ENCODE data around the gene MRPS6. TPM values are rescaled to one million over a fixed set of nuclear protein-coding genes. Genes with fewer than 3 reads are reported as not detected.

Gene MRPS6
- total RNA-seq, 1 experiment from 2014 or later = 32.6 TPM

- H3K27me3 ChIP-seq = no peaks in the 10 kb centered on the region
- no peak overlapping the region for H3K27ac ChIP-seq
- H3K36me3 ChIP-seq = no peaks in the 10 kb centered on the region; the same call in none of the 2 replicates
- H3K9me3 ChIP-seq (replicated peaks) = no peaks in the 10 kb centered on the region
- H3K4me3 ChIP-seq = no peak overlapping the region
- peaks cover 12% of the 10 kb centered on the region for H3K4me1 ChIP-seq
- DNase-seq = no peak
Measured at GRCh38 chr21:34077888-34078287, 4.5 kb downstream of the MRPS6 start.

- H3K4me3 ChIP-seq = no peak overlapping the region
- DNase-seq = no peak
- no peaks in the 10 kb centered on the region; the same call in none of the 2 replicates for H3K36me3 ChIP-seq
- H3K27me3 ChIP-seq = no peaks in the 10 kb centered on the region
- no peak overlapping the region for H3K27ac ChIP-seq
- no peaks in the 10 kb centered on the region for H3K9me3 ChIP-seq (replicated peaks)
- peaks cover 12% of the 10 kb centered on the region for H3K4me1 ChIP-seq
Measured at GRCh38 chr21:34078915-34079314, 5.5 kb downstream of the MRPS6 start.

- no peak for DNase-seq
- no peaks in the 10 kb centered on the region; the same call in 1 of the 2 replicates for H3K36me3 ChIP-seq
- H3K27ac ChIP-seq = no peak overlapping the region
- no peaks in the 10 kb centered on the region for H3K27me3 ChIP-seq
- no peaks in the 10 kb centered on the region; the same call in 1 of the 2 replicates for H3K4me1 ChIP-seq
- H3K9me3 ChIP-seq (replicated peaks) = no peaks in the 10 kb centered on the region
- H3K4me3 ChIP-seq = no peak overlapping the region
Measured at GRCh38 chr21:34080710-34081109, 7.3 kb downstream of the MRPS6 start.

- Histone ChIP-seq H3K27ac (no peak overlapping the region), H3K36me3 (no peaks in the 10 kb centered on the region; the same call in 1 of the 2 replicates), H3K27me3 (no peaks in the 10 kb centered on the region), H3K4me3 (no peak overlapping the region), H3K4me1 (no peaks in the 10 kb centered on the region), H3K9me3 (replicated peaks) (no peaks in the 10 kb centered on the region)
- no peak for DNase-seq
Measured at GRCh38 chr21:34082769-34083168, 9.4 kb downstream of the MRPS6 start.

GRCh38 chr21:34083357-34083756 is 10.0 kb downstream of the MRPS6 start:
- H3K36me3 ChIP-seq = no peaks in the 10 kb centered on the region; the same call in 1 of the 2 replicates
- DNase-seq = no peak
- H3K9me3 ChIP-seq (replicated peaks) = no peaks in the 10 kb centered on the region
- no peak overlapping the region for H3K27ac ChIP-seq
- H3K27me3 ChIP-seq = no peaks in the 10 kb centered on the region
- no peaks in the 10 kb centered on the region for H3K4me1 ChIP-seq
- H3K4me3 ChIP-seq = no peak overlapping the region

GRCh38 chr21:34085129-34085528 is 11.8 kb downstream of the MRPS6 start:
- H3K4me1 ChIP-seq = no peaks in the 10 kb centered on the region
- no peaks in the 10 kb centered on the region for H3K27me3 ChIP-seq
- no peak overlapping the region for H3K27ac ChIP-seq
- H3K4me3 ChIP-seq = no peak overlapping the region
- H3K36me3 ChIP-seq = no peaks in the 10 kb centered on the region; the same call in 1 of the 2 replicates
- no peak for DNase-seq
- H3K9me3 ChIP-seq (replicated peaks) = no peaks in the 10 kb centered on the region

GRCh38 chr21:34086887-34087306 is 13.5 kb downstream of the MRPS6 start:
- no peaks in the 10 kb centered on the region for H3K36me3 ChIP-seq
- H3K4me3 ChIP-seq = no peak overlapping the region
- no peaks in the 10 kb centered on the region for H3K4me1 ChIP-seq
- H3K9me3 ChIP-seq (replicated peaks) = no peaks in the 10 kb centered on the region
- H3K27ac ChIP-seq = no peak overlapping the region
- DNase-seq = no peak
- H3K27me3 ChIP-seq = no peaks in the 10 kb centered on the region

GRCh38 chr21:34088752-34089151 is 15.4 kb downstream of the MRPS6 start:
- H3K27me3 ChIP-seq = no peaks in the 10 kb centered on the region
- no peak overlapping the region for H3K27ac ChIP-seq
- no peak overlapping the region for H3K4me3 ChIP-seq
- no peaks in the 10 kb centered on the region for H3K4me1 ChIP-seq
- no peaks in the 10 kb centered on the region for H3K9me3 ChIP-seq (replicated peaks)
- no peak for DNase-seq
- no peaks in the 10 kb centered on the region for H3K36me3 ChIP-seq

- no peak overlapping the region for H3K4me3 ChIP-seq
- no peak for DNase-seq
- H3K4me1 ChIP-seq = no peaks in the 10 kb centered on the region
- H3K36me3 ChIP-seq = peaks cover 3% of the 10 kb centered on the region; the same call in 1 of the 2 replicates
- H3K27me3 ChIP-seq = no peaks in the 10 kb centered on the region
- no peak overlapping the region for H3K27ac ChIP-seq
- H3K9me3 ChIP-seq (replicated peaks) = no peaks in the 10 kb centered on the region
Measured at GRCh38 chr21:34091032-34091431, 17.7 kb downstream of the MRPS6 start.

- no peak for DNase-seq
- Histone ChIP-seq H3K27ac (no peak overlapping the region), H3K4me3 (no peak overlapping the region), H3K36me3 (peaks cover 3% of the 10 kb centered on the region; the same call in 1 of the 2 replicates), H3K4me1 (no peaks in the 10 kb centered on the region), H3K9me3 (replicated peaks) (no peaks in the 10 kb centered on the region), H3K27me3 (no peaks in the 10 kb centered on the region)
Measured at GRCh38 chr21:34091607-34092006, 18.2 kb downstream of the MRPS6 start.

GRCh38 chr21:34092262-34092921 is 19.0 kb downstream of the MRPS6 start:
- no peak for DNase-seq
- Histone ChIP-seq H3K9me3 (replicated peaks) (no peaks in the 10 kb centered on the region), H3K36me3 (peaks cover 3% of the 10 kb centered on the region; the same call in 1 of the 2 replicates), H3K4me1 (no peaks in the 10 kb centered on the region), H3K27me3 (no peaks in the 10 kb centered on the region), H3K4me3 (no peak overlapping the region), H3K27ac (no peak overlapping the region)

GRCh38 chr21:34093083-34093482 is 19.7 kb downstream of the MRPS6 start:
- Histone ChIP-seq H3K27ac (no peak overlapping the region), H3K9me3 (replicated peaks) (no peaks in the 10 kb centered on the region), H3K36me3 (peaks cover 3% of the 10 kb centered on the region; the same call in 1 of the 2 replicates), H3K4me1 (no peaks in the 10 kb centered on the region), H3K4me3 (no peak overlapping the region), H3K27me3 (no peaks in the 10 kb centered on the region)
- DNase-seq = no peak

GRCh38 chr21:34094949-34095348 is 21.6 kb downstream of the MRPS6 start:
- H3K4me3 ChIP-seq = no peak overlapping the region
- no peaks in the 10 kb centered on the region for H3K27me3 ChIP-seq
- H3K9me3 ChIP-seq (replicated peaks) = no peaks in the 10 kb centered on the region
- H3K27ac ChIP-seq = no peak overlapping the region
- H3K36me3 ChIP-seq = peaks cover 3% of the 10 kb centered on the region; the same call in 1 of the 2 replicates
- H3K4me1 ChIP-seq = no peaks in the 10 kb centered on the region
- DNase-seq = no peak

- H3K27me3 ChIP-seq = no peaks in the 10 kb centered on the region
- H3K4me1 ChIP-seq = no peaks in the 10 kb centered on the region
- no peak overlapping the region for H3K4me3 ChIP-seq
- no peaks in the 10 kb centered on the region for H3K9me3 ChIP-seq (replicated peaks)
- no peak for DNase-seq
- H3K36me3 ChIP-seq = peaks cover 3% of the 10 kb centered on the region; the same call in 1 of the 2 replicates
- H3K27ac ChIP-seq = no peak overlapping the region
Measured at GRCh38 chr21:34097442-34097841, 24.1 kb downstream of the MRPS6 start.

- Histone ChIP-seq H3K27me3 (no peaks in the 10 kb centered on the region), H3K27ac (no peak overlapping the region), H3K4me3 (no peak overlapping the region)
Measured at GRCh38 chr21:34100337-34100736, 27.0 kb downstream of the MRPS6 start.

GRCh38 chr21:34100790-34101189 is 27.4 kb downstream of the MRPS6 start:
- Histone ChIP-seq H3K9me3 (replicated peaks) (no peaks in the 10 kb centered on the region), H3K4me1 (peaks cover under 1% of the 10 kb centered on the region; the same call in 1 of the 2 replicates), H3K4me3 (no peak overlapping the region), H3K36me3 (no peaks in the 10 kb centered on the region; the same call in 1 of the 2 replicates), H3K27me3 (no peaks in the 10 kb centered on the region), H3K27ac (no peak overlapping the region)
- no peak for DNase-seq

More at GRCh38 chr21:34100337-34100736, 27.0 kb downstream of the MRPS6 start:
- Histone ChIP-seq H3K9me3 (replicated peaks) (no peaks in the 10 kb centered on the region), H3K36me3 (no peaks in the 10 kb centered on the region; the same call in 1 of the 2 replicates), H3K4me1 (no peaks in the 10 kb centered on the region)
- no peak for DNase-seq

All from SJCRH30 (cell line).